Measurements from ENCODE around the gene MIGA2.
A peak's percentile ranks its signal among the peaks of the same experiment; 100 is the strongest.

Gene MIGA2

GRCh38 chr9:129071526-129072126, 35.2 kb downstream of the MIGA2 start:
- DNase-seq = no peak

DNA sequence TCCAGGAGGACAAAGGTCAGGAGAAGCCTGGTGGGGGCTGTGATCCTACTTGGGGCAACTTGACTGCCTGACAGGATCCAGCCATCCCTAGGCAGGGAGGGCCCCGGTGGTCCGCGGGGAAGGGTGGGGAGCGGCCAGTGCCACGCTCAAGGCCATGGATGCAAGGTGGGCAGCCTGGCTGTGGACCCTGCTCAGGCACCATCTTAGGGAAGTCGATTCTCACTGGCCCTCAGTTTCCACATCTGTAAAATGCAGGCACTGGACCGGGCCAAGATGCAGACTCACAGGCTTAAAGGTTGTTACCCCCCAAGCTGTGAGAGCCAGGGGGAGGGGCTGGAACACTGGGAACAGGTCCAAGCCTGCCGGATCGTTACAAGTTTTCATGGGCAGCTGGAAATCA, 35.7 kb downstream of the MIGA2 start:
- DNase-seq = no peak

- DNase-seq = no peak
Measured at GRCh38 chr9:129073404-129073803, 37.0 kb downstream of the MIGA2 start.

GRCh38 chr9:129074106-129074505, 37.7 kb downstream of the MIGA2 start:
- no peak for DNase-seq

GRCh38 chr9:129075996-129076639, 39.7 kb downstream of the MIGA2 start:
- no peak for DNase-seq

DNA sequence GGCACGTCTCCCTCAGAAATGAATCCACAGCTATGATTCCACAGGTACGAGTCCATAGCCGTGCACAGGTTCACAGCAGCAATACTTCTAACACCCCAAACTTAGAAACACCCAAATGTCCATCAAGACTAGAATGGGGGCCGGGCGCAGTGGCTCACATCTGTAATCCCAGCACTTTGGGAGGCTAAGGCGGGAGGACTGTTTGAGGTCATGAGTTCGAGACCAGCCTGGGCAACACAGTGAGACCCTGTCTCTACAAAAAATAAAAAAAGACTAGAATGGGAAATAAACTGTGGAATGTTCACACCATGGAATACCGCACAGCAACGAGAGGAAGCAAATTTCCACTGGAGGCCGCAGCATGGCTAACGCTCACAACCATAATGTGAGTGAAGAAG, 40.2 kb downstream of the MIGA2 start:
- no peak for DNase-seq

GRCh38 chr9:129077236-129077635, 40.8 kb downstream of the MIGA2 start:
- no peak for DNase-seq

- DNase-seq = no peak
Measured at GRCh38 chr9:129078691-129079503, 42.5 kb downstream of the MIGA2 start.

DNA sequence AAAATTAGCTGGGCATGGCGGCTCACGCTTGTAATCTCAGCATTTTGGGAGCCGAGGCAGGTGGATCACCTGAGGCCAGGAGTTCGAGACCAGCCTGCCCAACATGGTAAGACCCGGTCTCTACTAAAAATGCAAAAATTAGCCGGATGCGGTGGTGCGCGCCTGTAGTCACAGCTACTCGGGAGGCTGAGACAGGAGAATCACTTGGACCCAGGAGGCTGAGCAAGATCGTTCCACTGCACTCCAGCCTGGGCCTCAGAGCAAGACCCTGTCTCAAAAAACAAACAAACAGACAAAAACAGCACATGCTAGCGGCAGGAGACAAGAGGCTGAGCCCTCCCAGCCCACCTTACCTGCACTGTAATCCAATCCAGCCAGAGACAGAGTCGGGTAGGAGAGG, 43.4 kb downstream of the MIGA2 start:
- no peak for DNase-seq

GRCh38 chr9:129080298-129080600, 43.8 kb downstream of the MIGA2 start:
- no peak for DNase-seq

DNA sequence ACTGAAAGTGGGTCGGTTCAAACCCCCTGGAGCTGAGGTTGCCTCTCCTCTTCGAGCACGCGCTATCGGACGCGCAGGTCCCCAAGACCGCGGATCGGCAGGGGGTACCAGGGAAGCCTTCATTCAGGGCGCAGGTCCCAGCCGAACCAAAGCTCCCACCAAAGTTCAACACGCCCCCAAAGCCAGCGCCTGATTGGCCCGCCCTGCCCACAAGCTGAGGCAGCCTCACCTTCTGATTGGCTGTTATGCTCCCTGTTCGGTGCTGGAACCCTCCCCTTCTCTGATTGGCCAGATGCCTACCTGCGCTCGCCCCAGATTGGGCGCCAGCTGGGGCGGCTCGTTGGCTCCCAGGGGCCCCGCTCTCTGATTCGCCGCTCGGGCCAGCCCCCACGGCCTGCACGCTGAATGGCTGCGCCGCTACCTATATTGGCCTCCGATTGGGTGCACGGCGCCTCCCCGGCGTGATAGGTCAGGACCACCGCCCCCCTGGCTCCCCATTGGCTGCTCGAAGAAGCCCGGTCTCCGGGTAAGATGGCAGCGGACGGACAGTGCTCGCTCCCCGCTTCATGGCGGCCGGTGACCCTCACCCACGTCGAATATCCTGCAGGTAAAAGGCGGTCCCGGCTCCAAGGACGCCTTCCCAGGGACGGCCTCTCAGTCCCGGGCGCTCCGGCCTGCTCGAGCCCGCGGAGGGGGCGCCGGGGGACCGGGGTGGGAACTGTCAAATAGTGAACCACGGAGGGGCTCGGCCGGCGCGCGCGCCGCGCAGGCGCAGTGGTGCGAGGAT, 44.4 kb downstream of the MIGA2 start, which contains the start of gene DOLPP1:
Gene DOLPP1 (plus strand): TSS at position 511 of the 787 bp plus-strand sequence. CDS start 21 bp downstream, at position 532.
- peak; percentile 51 to 100 (median 97) for DNase-seq

GRCh38 chr9:129081388-129081904, 45.0 kb downstream of the MIGA2 start:
- DNase-seq = peak in 9 of 56 donors; percentile 44 to 77 (median 59)

DNA sequence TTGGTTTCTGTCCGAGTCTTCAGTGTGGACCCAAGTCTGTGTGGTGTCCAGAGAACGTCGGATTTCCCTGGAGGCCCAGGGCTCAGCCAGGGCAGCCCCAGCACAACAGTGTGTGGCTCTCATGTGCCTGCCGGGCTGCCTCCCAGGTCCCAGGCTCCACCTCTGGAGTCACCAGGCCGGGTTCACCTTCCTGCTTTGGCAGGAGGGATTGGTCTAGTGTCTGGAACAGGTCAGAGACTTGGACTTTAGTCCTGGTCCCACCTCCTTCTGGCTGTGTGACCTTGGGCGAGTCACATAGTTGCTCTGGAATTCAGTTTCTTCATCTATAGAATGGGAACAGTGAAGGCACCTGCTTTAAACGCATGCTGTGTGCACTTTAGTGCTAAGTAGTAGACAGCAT, 47.7 kb downstream of the MIGA2 start:
- no peak for DNase-seq

GRCh38 chr9:129089246-129089645, 52.8 kb downstream of the MIGA2 start:
- no peak for DNase-seq

GRCh38 chr9:129093602-129094386, 57.4 kb downstream of the MIGA2 start:
- no peak for DNase-seq

DNA sequence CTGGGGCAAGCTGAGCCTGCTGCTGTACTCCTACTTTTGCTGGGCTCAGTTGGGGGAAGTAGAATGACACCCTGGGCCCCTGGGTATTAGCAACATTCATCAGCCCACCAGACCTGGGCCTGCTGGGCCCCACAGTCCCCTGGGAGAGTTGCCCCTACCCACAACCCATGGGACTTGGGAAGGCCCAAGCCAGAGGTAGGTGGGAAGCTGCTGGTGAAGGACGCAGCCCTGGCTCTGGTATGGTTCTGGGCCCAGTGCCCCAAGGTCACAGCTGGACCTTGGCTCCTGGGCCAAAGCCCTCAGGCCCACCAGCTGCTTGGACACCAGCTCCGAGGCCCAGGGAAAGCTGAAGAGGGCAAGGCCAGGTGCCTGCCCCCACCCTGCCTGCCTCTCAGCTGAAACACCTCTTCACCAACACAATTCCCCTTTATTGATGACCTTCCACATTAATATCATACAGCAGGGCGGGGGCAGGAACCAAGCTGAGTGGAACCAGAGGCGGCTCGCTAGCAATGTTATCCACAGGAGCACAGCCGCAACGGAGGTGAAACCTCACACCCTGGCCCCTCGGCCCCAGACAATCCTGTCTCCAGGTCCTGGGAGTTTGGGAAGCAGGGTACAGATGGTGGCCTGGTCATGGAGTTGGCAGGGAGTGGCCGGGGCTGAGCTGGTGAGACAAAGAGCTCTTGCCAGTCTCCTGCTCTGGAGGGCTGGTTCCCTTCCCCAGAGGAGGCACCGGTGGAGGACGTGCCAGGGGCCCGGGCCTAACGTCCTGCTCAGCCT, 58.2 kb downstream of the MIGA2 start:
- no peak for DNase-seq

DNA sequence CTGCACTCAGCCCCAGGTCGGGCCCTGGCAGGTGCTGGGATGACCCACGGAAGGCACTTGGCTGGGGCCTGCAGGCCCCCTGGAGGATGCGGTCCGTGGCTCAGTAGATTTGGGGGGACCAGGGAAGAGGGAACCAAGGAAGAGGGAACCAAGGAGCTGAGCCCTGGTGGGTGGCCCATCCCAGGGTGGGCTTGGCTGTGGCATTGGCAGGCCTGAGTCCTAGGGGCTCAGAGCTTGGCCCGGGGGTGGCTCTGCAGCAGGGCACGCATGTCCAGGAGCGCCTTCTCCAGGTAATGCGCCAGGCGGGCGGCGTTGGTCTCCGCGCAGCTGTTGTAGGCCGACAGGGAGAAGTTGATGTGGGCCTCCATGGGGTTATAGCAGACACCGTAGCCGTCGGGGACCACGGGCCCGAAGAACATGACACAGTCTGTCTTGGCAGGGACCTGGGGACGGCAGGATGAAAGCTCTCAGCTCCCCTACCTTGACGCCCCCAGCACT, 58.8 kb downstream of the MIGA2 start:
- DNase-seq = no peak

DNA sequence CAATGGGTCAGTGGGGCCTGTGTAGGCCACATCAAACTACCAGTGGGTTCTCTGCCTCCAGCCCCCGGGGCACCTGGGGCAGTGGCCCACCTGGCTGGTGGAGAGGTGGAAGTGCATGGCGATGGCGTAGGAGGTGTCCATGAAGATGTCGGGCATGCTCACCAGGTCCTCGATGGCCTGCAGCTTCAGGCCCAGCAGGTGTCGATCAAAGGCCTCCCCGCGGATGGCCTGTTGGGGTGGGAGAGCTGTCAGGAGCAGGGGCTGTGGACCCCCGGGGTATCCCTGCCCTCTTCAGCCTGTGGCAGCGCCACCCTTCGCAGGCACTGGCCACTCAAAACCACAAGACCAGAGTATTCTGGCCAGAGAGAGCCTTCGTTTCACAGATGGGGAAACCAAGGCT, 59.5 kb downstream of the MIGA2 start:
- DNase-seq = no peak

DNA sequence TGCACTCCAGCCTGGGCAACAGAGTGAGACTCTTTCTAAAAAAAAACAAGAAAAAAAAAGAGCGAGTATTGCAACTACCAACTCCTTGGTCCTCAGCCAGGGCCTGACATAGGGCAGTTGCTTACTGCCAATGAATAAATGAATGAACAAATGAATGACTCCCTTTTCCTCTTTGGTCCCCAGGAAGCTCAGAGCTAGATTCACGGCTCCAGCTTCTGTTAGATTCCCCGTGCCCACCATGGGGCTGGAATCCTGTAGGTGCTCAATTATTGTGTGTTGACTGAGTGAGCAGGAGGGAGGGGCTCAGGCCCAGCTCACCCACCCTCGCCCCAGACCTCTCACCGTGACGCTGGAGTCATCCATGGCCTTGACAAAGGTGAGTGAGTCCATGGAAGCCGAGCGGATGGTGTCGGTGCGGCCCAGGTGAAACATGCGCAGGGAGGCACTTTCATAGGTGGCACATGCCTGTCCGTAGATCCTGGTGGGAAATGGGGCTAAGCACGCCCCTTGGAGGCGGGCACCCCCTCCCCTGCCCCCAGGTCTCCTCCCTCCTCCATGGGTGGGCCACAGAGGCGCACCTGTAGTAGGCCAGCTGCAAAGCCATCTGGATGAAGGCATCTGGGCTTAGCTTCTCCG, 61.4 kb downstream of the MIGA2 start:
- DNase-seq = no peak
